ENCODE results near the gene TMTC3. TPM values are rescaled to one million over a fixed set of nuclear protein-coding genes. Genes with fewer than 3 reads are reported as not detected.

Gene TMTC3
- total RNA-seq, 4 donors from 2014 or later: 23.3 to 60.9 (median 32.8) TPM

DNA sequence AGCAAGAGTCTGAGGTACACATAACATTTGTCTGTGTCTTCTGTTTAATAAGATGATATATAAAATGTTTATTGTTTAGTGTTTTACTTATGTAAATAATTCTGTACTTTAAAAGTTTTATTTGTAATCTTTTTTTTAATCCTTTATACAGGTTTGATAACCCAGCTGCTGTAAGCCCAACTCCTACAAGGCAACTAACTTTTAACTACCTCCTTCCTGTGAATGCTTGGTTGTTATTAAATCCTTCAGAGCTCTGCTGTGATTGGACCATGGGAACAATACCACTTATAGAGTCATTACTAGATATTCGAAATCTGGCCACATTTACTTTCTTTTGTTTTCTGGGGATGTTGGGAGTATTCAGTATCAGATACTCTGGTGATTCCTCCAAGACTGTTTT is 24.1 kb downstream of the TMTC3 start:
- TF ChIP-seq POLR2A (IDR thresholded peaks at IDR 0.05): no peak
- TF ChIP-seq CTCF (IDR thresholded peaks at IDR 0.05): no peak
- peaks cover 3 to 91% (median 4%) of the 10 kb centered on the region in 3 donors for H3K36me3 ChIP-seq
- no peak overlapping the region for H3K4me3 ChIP-seq
- no peaks in the 10 kb centered on the region for H3K9me3 ChIP-seq
- H3K27me3 ChIP-seq: no peaks in the 10 kb centered on the region
- H3K27ac ChIP-seq: no peak overlapping the region
- no peak for DNase-seq
- no peaks in the 10 kb centered on the region for H3K4me1 ChIP-seq
- intact Hi-C loops (cut with DNase I): no loop called here
- 85 to 92% methylated on average over 1 of the region's 1 CpG for WGBS, 2 donors

DNA sequence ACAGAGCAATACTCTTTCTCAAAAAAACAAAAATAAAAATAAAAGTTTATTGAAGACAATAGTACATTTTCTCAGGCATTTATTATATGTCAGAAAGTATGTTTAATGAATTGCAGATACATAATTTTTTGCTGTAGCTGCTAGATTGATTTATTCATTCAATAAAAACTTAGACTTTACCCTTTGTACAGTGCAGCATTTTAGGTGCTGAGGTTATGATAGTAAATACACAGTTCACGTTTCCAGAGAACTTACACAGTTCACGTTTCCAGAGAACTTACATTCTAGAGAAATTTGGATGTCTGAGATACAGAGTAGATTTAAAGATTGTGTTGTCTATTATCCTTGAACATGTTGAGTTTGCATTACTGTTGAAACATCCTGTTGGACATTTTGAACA is 25.3 kb downstream of the TMTC3 start:
- H3K27me3 ChIP-seq: no peaks in the 10 kb centered on the region
- peaks cover 3 to 87% (median 4%) of the 10 kb centered on the region in 3 donors for H3K36me3 ChIP-seq
- intact Hi-C loops (cut with DNase I): no loop called here
- no peak overlapping the region for H3K27ac ChIP-seq
- H3K4me1 ChIP-seq: no peaks in the 10 kb centered on the region
- H3K9me3 ChIP-seq: no peaks in the 10 kb centered on the region
- TF ChIP-seq POLR2A (IDR thresholded peaks at IDR 0.05): no peak
- no peak for TF ChIP-seq CTCF (IDR thresholded peaks at IDR 0.05)
- 92 to 96% methylated on average over 2 of the region's 2 CpGs for WGBS, 2 donors
- no peak for DNase-seq
- H3K4me3 ChIP-seq: no peak overlapping the region

GRCh38 chr12:88172844-88173407 is 30.8 kb downstream of the TMTC3 start:
- intact Hi-C loops (cut with DNase I): no loop called here
- no peak for TF ChIP-seq POLR2A (IDR thresholded peaks at IDR 0.05)
- no peak for TF ChIP-seq CTCF (IDR thresholded peaks at IDR 0.05)
- Histone ChIP-seq H3K27ac (no peak overlapping the region), H3K36me3 (peaks cover 0 to 96% (median 7%) of the 10 kb centered on the region in 3 donors), H3K4me3 (no peak overlapping the region), H3K4me1 (no peaks in the 10 kb centered on the region), H3K27me3 (no peaks in the 10 kb centered on the region), H3K9me3 (no peaks in the 10 kb centered on the region)
- DNase-seq: no peak

- Histone ChIP-seq H3K27me3 (no peaks in the 10 kb centered on the region), H3K4me3 (no peak overlapping the region), H3K27ac (no peak overlapping the region), H3K36me3 (peaks cover 0 to 97% (median 13%) of the 10 kb centered on the region in 3 donors), H3K9me3 (no peaks in the 10 kb centered on the region), H3K4me1 (no peaks in the 10 kb centered on the region)
- DNase-seq: no peak
- 80 to 92% methylated on average over 3 of the region's 3 CpGs for WGBS, 2 donors
- TF ChIP-seq CTCF (IDR thresholded peaks at IDR 0.05) (no peak), POLR2A (IDR thresholded peaks at IDR 0.05) (no peak)
- intact Hi-C loops (cut with DNase I): no loop called here
Observed at GRCh38 chr12:88175544-88175943, 33.4 kb downstream of the TMTC3 start.

DNA sequence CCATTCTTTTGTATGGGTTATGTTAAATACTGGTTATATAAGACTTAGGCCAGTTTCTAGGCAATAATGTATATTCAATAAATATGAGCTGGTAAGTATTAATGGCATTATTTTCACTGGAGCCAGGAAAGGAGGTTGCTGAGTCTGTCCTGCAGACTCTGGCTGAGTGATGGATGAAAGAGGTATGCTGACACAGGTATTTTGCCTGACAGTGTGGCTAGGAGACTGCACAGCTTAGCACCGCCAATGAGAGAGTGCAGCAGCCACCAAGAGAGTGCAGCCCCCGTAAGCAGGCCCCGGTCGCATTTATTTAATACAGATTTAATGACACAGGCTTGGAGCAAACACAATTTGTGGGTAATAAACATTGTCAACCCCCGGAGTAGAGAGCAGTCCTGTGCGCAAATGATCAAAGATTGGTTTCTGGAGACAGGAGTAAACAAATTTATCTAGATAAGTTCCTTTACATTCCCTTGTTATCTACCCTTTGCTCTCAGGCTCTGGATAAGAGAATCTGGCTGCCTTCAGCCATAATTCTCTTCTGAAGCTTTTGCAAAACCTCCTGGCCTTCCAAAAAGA is 37.4 kb downstream of the TMTC3 start:
- H3K9me3 ChIP-seq: no peaks in the 10 kb centered on the region
- no peaks in the 10 kb centered on the region for H3K27me3 ChIP-seq
- no peak for DNase-seq
- H3K27ac ChIP-seq: no peak overlapping the region
- TF ChIP-seq CTCF (IDR thresholded peaks at IDR 0.05) (no peak), POLR2A (IDR thresholded peaks at IDR 0.05) (no peak)
- intact Hi-C loops (cut with DNase I): no loop called here
- 95 to 96% methylated on average over 6 of the region's 6 CpGs for WGBS, 2 donors
- no peak overlapping the region for H3K4me3 ChIP-seq
- no peaks in the 10 kb centered on the region for H3K4me1 ChIP-seq
- H3K36me3 ChIP-seq: peaks cover 0 to 100% (median 17%) of the 10 kb centered on the region in 3 donors
